Cardiac muscle cell (in vitro differentiated cells and primary cell): Measurements from ENCODE around the gene LRMDA. TPM values are rescaled to one million over a fixed set of nuclear protein-coding genes. Genes with fewer than 3 reads are reported as not detected.

Experiments
- DNase-seq, 2 donors: peaks; one replicate each; pipeline versions ENCODE4 v3.0.0 to v3.0.0-alpha.2; 2010 to 2017; ENCODE audit warnings: low read depth in 1 of 2, low spot score in 1 of 2
- H3K27ac ChIP-seq: fragments of 200-600 bp; sonication (generic); 2 replicates; pipeline ENCODE4 v1.5.1; 2016
- H3K27me3 ChIP-seq: fragments of 200-600 bp; sonication (generic); 2 replicates; pipeline ENCODE4 v1.6.0; 2016; ENCODE audit warnings: control low read depth
- H3K36me3 ChIP-seq: fragments of 200-600 bp; sonication (generic); 2 replicates; pipeline ENCODE4 v1.5.1; 2016; ENCODE audit warnings: control low read depth
- H3K4me1 ChIP-seq: fragments of 200-600 bp; sonication (generic); 2 replicates; pipeline ENCODE4 v1.8.1; 2017; ENCODE audit warnings: low read depth, mild to moderate bottlenecking, mixed run types
- H3K4me3 ChIP-seq: fragments of 200-600 bp; sonication (generic); 2 replicates; pipeline ENCODE4 v1.5.1; 2016; ENCODE audit warnings: mild to moderate bottlenecking
- H3K9me3 ChIP-seq: fragments of 200-600 bp; sonication (generic); 2 replicates; pipeline ENCODE4 v1.5.1; 2017; ENCODE audit warnings: low read depth, mild to moderate bottlenecking, control low read depth
- CTCF ChIP-seq: IDR thresholded peaks from 2 replicates; pipeline ENCODE4 v1.5.1; 2012; ENCODE audit warnings: low read depth, mild to moderate bottlenecking, low read length
- polyA plus RNA-seq: library from polyadenylated mRNA; unstranded; fragments of >200 nt; fragmentation: Nextera tagmentation; extraction: Ambion mirVana; gene quantifications from 2 replicates; pipeline ENCODE4 v1.2.1, GENCODE V29; 2016
- total RNA-seq: library from RNA; depleted of rRNA; stranded (reverse); fragments of >200 nt; gene quantifications from 2 replicates; pipeline ENCODE4 v1.2.3, GENCODE V29; 2016

LRMDA gene
- total and polyA plus RNA-seq, 2 experiments from 2014 or later, result 6.2 to 11.7 TPM

- no peaks in the 10 kb centered on the region for H3K36me3 ChIP-seq
- TF ChIP-seq CTCF, result no peak
- DNase-seq, result no peak
- no peak overlapping the region for H3K27ac ChIP-seq
- no peak overlapping the region for H3K4me3 ChIP-seq
- H3K27me3 ChIP-seq, result no peaks in the 10 kb centered on the region
- H3K4me1 ChIP-seq, result no peaks in the 10 kb centered on the region
- H3K9me3 ChIP-seq, result no peaks in the 10 kb centered on the region
Observed at GRCh38 chr10:75695994-75696393, 264.6 kb downstream of the LRMDA start.

GRCh38 chr10:75696536-75696935 lies 265.1 kb downstream of the LRMDA start:
- no peaks in the 10 kb centered on the region for H3K9me3 ChIP-seq
- H3K27me3 ChIP-seq, result no peaks in the 10 kb centered on the region
- H3K36me3 ChIP-seq, result no peaks in the 10 kb centered on the region
- no peak overlapping the region for H3K4me3 ChIP-seq
- no peak overlapping the region for H3K27ac ChIP-seq
- no peak for DNase-seq
- TF ChIP-seq CTCF, result no peak
- no peaks in the 10 kb centered on the region for H3K4me1 ChIP-seq

- TF ChIP-seq CTCF, result no peak
- DNase-seq, result no peak
- Histone ChIP-seq H3K27me3 (no peaks in the 10 kb centered on the region), H3K36me3 (no peaks in the 10 kb centered on the region), H3K9me3 (no peaks in the 10 kb centered on the region), H3K4me3 (no peak overlapping the region), H3K27ac (no peak overlapping the region), H3K4me1 (no peaks in the 10 kb centered on the region)
Observed at GRCh38 chr10:75703191-75703854, 271.9 kb downstream of the LRMDA start.

- H3K36me3 ChIP-seq, result no peaks in the 10 kb centered on the region
- no peaks in the 10 kb centered on the region for H3K27me3 ChIP-seq
- TF ChIP-seq CTCF, result no peak
- no peaks in the 10 kb centered on the region for H3K4me1 ChIP-seq
- no peak for DNase-seq
- H3K4me3 ChIP-seq, result no peak overlapping the region
- no peaks in the 10 kb centered on the region for H3K9me3 ChIP-seq
- no peak overlapping the region for H3K27ac ChIP-seq
Observed at GRCh38 chr10:75705426-75705825, 274.0 kb downstream of the LRMDA start.

- H3K4me3 ChIP-seq, result no peak overlapping the region
- no peaks in the 10 kb centered on the region for H3K9me3 ChIP-seq
- H3K36me3 ChIP-seq, result no peaks in the 10 kb centered on the region
- no peak for TF ChIP-seq CTCF
- no peaks in the 10 kb centered on the region for H3K4me1 ChIP-seq
- H3K27ac ChIP-seq, result no peak overlapping the region
- no peak for DNase-seq
- no peaks in the 10 kb centered on the region for H3K27me3 ChIP-seq
Observed at GRCh38 chr10:75707080-75707840, 275.8 kb downstream of the LRMDA start.
